OCI-LY1 (cell line): ENCODE data around the gene NAV3.

ENCODE experiments used
- H2AFZ ChIP-seq: fragments of 200-600 bp; sonication (generic), shearing (Covaris generic); 2 replicates; pipeline ENCODE4 v1.6.0; 2014; ENCODE audit warnings: antibody characterized with exemption, mild to moderate bottlenecking, low read length
- H3F3A ChIP-seq: fragments of 200-600 bp; sonication (generic), shearing (Covaris generic); 2 replicates; pipeline ENCODE4 v1.6.0; 2014; ENCODE audit warnings: mild to moderate bottlenecking, antibody characterized with exemption, low read length, moderate library complexity; ENCODE audit not compliant: insufficient read depth
- H3K27ac ChIP-seq: fragments of 200-600 bp; sonication (generic); 2 replicates; pipeline ENCODE4 v1.5.1; 2014; ENCODE audit warnings: low read length, mixed run types, mild to moderate bottlenecking, low read depth; ENCODE audit not compliant: poor library complexity, severe bottlenecking
- H3K27me3 ChIP-seq: fragments of 200-600 bp; sonication (generic); 2 replicates; pipeline ENCODE4 v1.6.0; 2014; ENCODE audit warnings: antibody characterized with exemption, mild to moderate bottlenecking, low read length, moderate library complexity; ENCODE audit not compliant: insufficient read depth
- H3K36me3 ChIP-seq: fragments of 200-600 bp; sonication (generic); 2 replicates; pipeline ENCODE4 v1.6.1; 2014; ENCODE audit warnings: mild to moderate bottlenecking, antibody characterized with exemption, low read length, moderate library complexity, mixed read lengths; ENCODE audit not compliant: insufficient read depth
- H3K4me1 ChIP-seq: fragments of 200-600 bp; sonication (generic); 2 replicates; pipeline ENCODE4 v1.5.1; 2014; ENCODE audit warnings: mild to moderate bottlenecking, low read length, moderate library complexity; ENCODE audit not compliant: insufficient read depth, severe bottlenecking
- H3K4me2 ChIP-seq: fragments of 200-600 bp; sonication (generic), shearing (Covaris generic); 2 replicates; pipeline ENCODE4 v1.6.1; 2014; ENCODE audit warnings: low read length
- H3K4me3 ChIP-seq: fragments of 200-600 bp; sonication (generic); 2 replicates; pipeline ENCODE4 v1.5.1; 2014; ENCODE audit warnings: low read length, low read depth, mild to moderate bottlenecking, mixed read lengths; ENCODE audit not compliant: poor library complexity, severe bottlenecking
- H3K79me2 ChIP-seq: fragments of 200-600 bp; shearing (Covaris generic); 2 replicates; pipeline ENCODE4 v1.6.1; 2016; ENCODE audit warnings: mixed run types, low read length, mixed read lengths; ENCODE audit not compliant: insufficient read depth
- H3K9ac ChIP-seq: fragments of 200-600 bp; sonication (generic), shearing (Covaris generic); 2 replicates; pipeline ENCODE4 v1.6.1; 2014; ENCODE audit warnings: mild to moderate bottlenecking, low read length, mixed read lengths
- H3K9me2 ChIP-seq: fragments of 200-600 bp; sonication (generic), shearing (Covaris generic); 2 replicates; pipeline ENCODE4 v1.6.1; 2014; ENCODE audit warnings: low read depth, mild to moderate bottlenecking, low read length, mixed read lengths
- H3K9me3 ChIP-seq: fragments of 200-600 bp; shearing (Covaris generic); 2 replicates; pipeline ENCODE4 v1.6.1; 2014; ENCODE audit warnings: low read length, mixed read lengths
- H4K20me1 ChIP-seq: fragments of 200-600 bp; sonication (generic), shearing (Covaris generic); 2 replicates; pipeline ENCODE4 v1.6.0; 2016; ENCODE audit warnings: mild to moderate bottlenecking, low read length; ENCODE audit not compliant: insufficient read depth
- CTCF ChIP-seq: fragments of 200-600 bp; sonication (generic), shearing (Covaris generic); IDR thresholded peaks from 2 replicates; pipeline ENCODE4 v1.5.1; 2017; ENCODE audit warnings: mild to moderate bottlenecking, antibody characterized with exemption, low read length, moderate library complexity, mixed read lengths
- EZH2 ChIP-seq: fragments of 200-600 bp; sonication (generic), shearing (Covaris generic); IDR thresholded peaks from 2 replicates; pipeline ENCODE4 v1.8.0; 2017; ENCODE audit warnings: borderline replicate concordance, mixed run types, mild to moderate bottlenecking, antibody characterized with exemption, low read length, moderate library complexity, mixed read lengths

NAV3 gene

GRCh38 chr12:77821699-77822203 lies 8.9 kb upstream of the NAV3 start:
- Histone ChIP-seq H3K79me2 (no peaks in the 10 kb centered on the region), H3K9me3 (no peaks in the 10 kb centered on the region), H3K9me2 (no peaks in the 10 kb centered on the region), H2AFZ (no peak overlapping the region), H3K4me1 (peaks cover 24% of the 10 kb centered on the region), H3K36me3 (no peaks in the 10 kb centered on the region), H3K27me3 (no peaks in the 10 kb centered on the region), H3K27ac (no peak overlapping the region), H3K4me2 (no peak overlapping the region), H3K9ac (no peak overlapping the region), H3K4me3 (no peak overlapping the region), H3F3A (no peaks in the 10 kb centered on the region), H4K20me1 (no peaks in the 10 kb centered on the region)
- TF ChIP-seq EZH2 (no peak), CTCF (no peak)

GRCh38 chr12:77833329-77833728 lies 2.6 kb downstream of the NAV3 start:
- H3K9me3 ChIP-seq: no peaks in the 10 kb centered on the region
- H3K4me1 ChIP-seq: peaks cover 63% of the 10 kb centered on the region
- H4K20me1 ChIP-seq: no peaks in the 10 kb centered on the region
- H3K9me2 ChIP-seq: no peaks in the 10 kb centered on the region
- no peaks in the 10 kb centered on the region for H3K36me3 ChIP-seq
- TF ChIP-seq EZH2: no peak
- TF ChIP-seq CTCF: no peak
- no peak overlapping the region for H3K27ac ChIP-seq
- H3K27me3 ChIP-seq: no peaks in the 10 kb centered on the region
- H2AFZ ChIP-seq: 0 out of 2 replicates have a peak overlapping the region, but pooled peaks have one; percentile 40
- H3K4me2 ChIP-seq: peak overlapping the region; percentile 44
- H3K79me2 ChIP-seq: no peaks in the 10 kb centered on the region
- no peak overlapping the region for H3K9ac ChIP-seq
- H3F3A ChIP-seq: no peaks in the 10 kb centered on the region
- peak overlapping the region; percentile 4 for H3K4me3 ChIP-seq

GRCh38 chr12:77834618-77835017 lies 3.9 kb downstream of the NAV3 start:
- TF ChIP-seq CTCF: no peak
- no peak for TF ChIP-seq EZH2
- no peak overlapping the region for H3K4me2 ChIP-seq
- no peaks in the 10 kb centered on the region for H3K79me2 ChIP-seq
- H3F3A ChIP-seq: no peaks in the 10 kb centered on the region
- H3K9me2 ChIP-seq: no peaks in the 10 kb centered on the region
- H3K4me1 ChIP-seq: peaks cover 50% of the 10 kb centered on the region
- no peaks in the 10 kb centered on the region for H3K9me3 ChIP-seq
- H3K9ac ChIP-seq: no peak overlapping the region
- no peak overlapping the region for H3K27ac ChIP-seq
- H3K4me3 ChIP-seq: no peak overlapping the region
- H2AFZ ChIP-seq: no peak overlapping the region
- no peaks in the 10 kb centered on the region for H4K20me1 ChIP-seq
- no peaks in the 10 kb centered on the region for H3K27me3 ChIP-seq
- H3K36me3 ChIP-seq: no peaks in the 10 kb centered on the region
